Measurements from ENCODE around the gene CTSZ.
"Not testable (repeated sequence)": the region's sequence is repeated elsewhere in the genome, so short reads cannot be mapped to it uniquely, and the experiment has no call there.

Gene CTSZ

DNA sequence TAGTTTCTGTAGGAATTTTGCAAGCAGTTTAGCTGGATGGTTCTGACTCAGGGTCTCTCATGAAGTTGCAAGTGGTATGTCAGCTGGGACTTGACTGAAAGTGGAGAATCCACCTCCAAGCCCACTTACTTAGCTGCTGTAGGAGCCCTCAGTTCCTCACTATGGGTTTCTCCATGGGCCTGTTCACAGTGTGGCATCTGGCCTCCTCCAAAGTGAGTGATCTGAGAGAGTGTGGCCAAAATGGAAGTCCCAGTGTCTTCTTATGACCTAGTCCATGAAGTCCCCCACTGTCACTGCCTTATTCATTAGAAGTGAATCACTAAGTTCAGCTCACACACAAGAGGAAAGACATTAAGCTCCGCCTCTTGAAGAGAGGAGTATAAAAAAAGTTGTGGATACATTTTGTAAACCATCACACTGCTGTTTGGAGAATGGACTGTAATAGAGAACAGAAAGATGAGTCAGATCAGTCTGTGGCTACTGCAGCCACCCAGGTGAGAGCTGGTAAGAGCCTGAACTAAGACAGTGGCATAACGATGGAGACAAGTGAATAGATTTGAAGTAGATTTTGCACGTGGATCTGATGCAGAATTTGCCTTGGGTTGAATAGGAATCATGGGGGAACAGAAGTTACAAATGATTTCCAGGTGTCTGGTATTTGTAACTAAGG, 30.9 kb downstream of the CTSZ start:
- no peak for DNase-seq

DNA sequence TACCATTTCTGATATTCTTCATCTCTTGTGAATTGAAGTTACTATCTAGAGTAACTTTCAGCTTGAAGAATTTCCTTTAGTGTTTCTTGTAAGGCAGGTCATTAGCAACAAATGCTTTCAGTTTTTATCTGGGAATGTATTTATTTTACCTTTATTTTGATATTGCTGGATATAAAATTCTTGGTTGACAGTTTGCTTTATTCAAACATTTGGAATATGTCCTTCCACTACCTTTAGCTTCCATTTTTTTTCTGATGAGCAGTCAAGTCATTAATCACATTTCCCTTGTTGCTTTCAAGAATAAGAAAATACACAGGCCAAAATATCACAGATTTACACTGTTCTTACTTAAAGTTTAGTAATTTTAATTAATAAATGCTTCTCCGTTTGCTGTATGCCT, 31.7 kb downstream of the CTSZ start:
- DNase-seq: no peak

DNA sequence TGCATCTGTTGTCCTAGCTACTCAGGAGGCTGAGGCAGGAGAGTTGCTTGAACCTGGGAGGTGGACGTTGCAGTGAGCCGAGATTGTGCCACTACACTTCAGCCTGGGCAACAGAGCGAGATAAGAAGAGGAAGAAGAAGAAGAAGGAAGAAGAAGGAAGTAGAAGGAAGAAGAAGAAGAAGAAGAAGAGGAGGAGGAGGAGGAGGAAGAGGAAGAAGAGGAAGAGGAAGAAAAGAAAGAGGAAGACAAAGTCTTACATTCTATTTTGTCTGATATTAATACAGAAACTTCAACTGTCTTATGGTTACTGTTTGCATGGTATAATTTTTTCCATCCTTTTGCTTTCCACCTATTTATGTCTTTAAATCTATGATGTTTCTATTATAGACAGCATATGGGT, 33.2 kb downstream of the CTSZ start:
- no peak for DNase-seq

DNA sequence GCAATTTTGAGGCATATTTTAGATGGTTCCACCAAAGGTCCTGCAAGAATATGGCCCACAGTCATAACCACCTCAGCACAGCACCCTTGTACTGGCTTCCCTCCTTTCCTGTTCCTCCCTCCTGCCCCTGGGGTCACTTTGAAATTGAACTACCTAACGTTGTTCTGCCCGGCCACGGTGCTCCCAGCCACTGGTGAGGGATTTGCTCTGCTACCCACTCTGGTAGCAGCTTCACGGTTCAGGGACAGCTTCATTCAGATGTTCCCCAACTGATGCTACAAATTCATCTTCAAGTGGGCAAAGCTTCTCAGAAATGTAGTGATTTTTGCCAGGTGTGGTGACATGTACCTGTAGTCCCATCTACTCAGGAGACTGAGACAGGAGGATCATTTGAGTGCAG, 33.9 kb downstream of the CTSZ start:
- no peak for DNase-seq

DNA sequence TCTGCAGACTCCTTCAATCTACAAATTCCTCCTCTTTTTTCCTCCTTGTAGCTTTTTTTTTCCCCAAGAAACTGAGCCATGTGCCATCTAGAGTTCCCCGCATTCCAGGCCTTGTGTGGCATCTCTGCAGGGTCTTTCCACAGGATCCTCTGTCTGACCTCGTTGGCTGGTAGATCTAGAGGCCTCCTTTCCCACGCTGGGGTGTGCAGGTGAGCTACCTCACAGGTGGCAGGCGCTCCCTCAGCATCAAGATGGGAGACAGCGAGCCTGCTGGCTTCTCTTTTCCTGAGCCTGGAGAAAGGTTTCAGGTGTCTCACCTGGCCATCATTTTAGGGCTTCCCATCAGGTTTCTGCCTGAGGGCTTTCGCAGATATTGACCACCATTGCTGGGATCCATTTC, 35.6 kb downstream of the CTSZ start:
- DNase-seq: no peak

DNA sequence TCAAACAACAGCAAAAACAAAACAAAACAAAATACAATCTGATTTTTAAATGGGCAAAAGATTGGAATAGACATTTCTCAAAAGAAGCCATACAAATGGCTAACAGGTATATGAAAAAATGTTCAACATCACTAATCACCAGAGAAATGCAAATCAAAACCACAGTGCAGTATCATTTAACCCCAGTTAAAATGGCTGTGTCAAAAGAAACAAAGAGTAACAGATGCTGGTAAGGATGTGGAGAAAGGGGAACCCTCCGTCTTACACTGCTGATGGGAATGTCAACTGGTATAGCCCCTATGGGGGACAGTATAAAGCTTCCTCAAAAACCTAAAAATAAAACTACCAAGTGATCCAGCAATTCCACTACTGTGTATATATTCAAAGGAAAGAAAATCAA, 36.9 kb downstream of the CTSZ start:
- no peak for DNase-seq

DNA sequence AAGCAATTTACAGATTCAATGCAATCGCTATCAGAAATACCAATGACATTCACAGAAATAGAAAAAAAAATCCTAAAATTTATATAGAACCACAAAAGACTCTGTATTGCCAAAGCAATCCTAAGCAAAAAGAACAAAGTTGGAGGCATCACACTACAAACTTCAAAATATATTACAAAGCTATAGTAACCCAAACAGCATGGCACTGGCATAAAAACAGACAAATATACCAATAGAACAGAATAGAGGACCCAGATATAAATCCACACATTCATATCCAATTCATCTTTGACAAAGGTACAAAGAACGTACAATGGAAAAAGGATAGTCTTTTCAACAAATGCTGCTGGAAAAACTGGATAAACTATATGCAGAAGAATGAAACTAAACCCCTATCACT, 37.6 kb downstream of the CTSZ start:
- no peak for DNase-seq

DNA sequence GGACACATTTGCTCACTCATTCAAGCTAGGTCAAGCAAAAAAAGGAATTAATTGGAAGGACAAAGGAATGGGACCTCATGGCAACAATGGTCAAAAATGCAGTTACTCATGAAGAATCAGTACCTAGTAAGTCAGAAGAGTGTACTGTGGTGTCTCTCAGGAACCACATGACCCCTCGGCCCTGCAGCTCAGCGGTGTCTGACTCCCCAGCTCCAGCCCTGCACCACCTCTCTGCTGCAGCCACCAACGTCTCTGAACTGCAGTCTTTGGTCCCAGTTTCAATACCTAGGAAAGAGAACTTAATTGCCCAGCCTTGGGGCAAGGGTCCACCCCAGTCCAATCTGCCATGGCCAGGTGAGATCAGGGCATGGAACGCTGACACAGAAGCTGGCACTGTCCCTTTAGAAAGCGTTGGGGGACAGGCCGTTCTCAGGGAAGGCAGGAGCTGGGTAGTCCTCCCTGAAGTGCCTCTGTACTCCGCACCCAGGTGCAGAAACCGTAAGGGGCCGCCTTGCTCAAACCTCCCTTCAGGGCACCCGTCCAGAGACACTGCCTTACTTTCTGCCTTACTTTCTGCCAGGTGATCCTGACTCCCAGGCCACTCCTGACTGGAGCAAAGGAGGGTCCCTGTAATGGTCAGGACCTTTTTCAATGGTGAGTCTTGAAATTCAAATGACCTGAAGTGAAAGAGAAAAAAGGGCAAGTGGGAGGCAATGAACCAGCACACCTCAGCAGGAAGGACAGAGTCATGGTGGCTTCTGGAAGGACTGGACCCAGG, 39.2 kb downstream of the CTSZ start:
- DNase-seq: no peak

DNA sequence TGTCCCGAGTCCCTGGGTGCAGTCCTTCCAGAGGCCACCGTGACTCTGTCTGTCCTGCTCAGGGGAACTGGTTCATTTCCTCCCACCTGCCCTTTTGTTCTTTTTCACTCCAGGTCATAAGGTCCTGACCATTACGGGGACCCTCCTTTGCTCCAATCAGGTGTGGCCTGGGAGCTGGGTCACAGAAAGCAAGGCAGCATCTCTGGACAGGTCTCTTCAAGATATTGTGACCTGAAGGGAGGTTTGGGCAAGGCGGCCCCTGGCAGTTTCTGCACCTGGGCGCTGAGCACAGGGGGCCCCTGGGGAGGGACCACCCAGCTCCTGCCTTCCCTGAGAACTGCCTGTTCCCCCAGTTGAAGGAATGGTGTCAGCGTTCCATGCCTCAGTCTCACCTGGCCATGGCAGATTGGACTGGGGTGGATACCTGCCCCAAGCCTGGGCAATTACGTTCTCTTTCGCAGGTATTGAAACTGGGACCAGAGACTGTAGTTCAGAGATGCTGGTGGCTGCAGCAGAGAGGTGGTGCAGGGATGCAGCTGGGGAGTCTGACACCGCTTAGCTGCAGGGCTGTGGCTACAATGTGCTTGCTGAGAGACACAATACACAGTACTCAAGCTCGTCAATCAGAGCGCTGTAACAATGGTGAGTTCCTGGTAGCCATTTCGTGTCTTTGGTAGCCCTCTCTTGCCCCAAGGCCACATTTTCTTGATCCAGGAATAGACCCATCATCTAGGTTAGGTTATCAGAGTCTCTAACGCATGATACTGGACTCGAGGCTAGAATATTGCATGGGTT, 41.6 kb downstream of the CTSZ start:
- no peak for DNase-seq

DNA sequence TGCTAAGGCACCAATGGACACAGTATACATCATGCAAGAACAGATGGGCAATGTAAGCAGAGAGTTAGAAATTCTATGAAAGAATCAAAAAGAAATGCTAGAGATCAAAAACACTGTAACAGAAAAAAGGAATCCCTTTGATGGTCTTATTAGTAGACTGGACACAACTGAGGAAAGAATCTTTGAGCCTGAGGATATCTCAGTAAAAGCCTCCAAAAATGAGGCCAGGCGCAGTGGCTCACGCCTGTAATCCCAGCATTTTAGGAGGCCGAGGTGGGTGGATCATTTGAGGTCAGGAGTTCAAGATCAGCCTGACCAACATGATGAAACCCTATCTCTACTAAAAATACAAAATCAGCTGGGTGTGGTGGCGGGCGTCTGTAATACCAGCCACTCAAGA, 43.1 kb downstream of the CTSZ start:
- not testable (repeated sequence) for DNase-seq

DNA sequence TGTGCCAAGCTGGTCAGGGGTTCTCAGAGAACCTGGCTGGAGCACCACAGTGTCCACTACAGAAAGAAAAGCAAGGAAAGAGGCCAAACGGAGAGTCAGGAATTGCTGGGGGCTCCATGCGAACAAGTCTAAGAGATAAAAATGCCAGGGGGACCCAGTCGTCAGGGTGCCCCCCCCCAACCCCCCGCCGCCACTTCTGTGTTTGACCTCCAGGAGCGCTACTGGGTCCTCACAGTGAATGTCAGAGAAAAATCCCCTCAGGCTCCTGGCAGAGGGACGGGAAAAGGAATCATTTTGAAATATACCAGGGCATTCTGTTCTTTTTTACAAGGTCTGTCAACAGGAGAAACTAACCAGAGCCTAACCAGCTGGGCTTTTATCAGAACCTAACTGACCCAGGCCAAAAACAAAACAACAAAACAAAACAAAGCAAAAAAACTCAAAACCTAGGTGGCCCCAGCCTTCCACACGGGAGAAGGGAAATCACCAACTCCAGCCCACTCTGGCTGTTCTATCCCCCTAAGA, 43.9 kb downstream of the CTSZ start:
- DNase-seq: no peak

DNA sequence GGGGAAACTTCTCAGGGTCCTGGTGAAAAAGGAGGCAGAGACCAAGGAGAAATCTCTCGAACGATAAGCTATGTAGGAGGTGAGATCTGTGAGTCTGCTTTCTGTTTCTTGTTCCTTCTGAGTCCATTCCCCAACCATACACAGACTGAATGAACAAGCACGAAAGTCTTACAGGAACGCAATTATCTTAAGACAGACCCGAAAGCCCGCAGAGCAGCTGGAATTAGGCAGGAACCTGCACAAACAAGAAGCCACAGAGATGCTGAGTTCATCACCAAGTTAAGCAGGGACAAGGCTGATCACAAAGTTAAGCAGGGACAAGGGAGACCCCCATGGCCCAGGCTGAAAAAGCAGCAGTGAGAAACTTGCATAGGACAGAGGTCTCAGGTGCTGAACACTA, 47.4 kb downstream of the CTSZ start:
- no peak for DNase-seq

DNA sequence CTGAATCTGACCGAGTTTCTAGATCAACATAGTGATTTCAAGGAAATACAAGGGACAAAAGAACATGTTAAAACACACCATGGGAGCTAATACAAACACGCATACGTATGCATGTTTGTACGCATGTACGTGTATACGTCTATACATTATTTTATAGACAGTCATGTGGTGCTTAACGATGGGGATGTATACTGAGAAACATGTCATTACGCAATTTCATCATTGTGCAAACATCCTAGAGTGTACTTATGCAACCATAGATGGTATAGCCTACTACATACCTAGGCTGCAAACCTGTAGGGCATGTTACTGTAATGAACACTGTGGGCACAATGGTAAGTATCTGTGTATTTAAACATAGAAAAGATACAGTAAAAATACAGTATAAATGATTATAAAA, 51.0 kb downstream of the CTSZ start:
- DNase-seq: no peak

DNA sequence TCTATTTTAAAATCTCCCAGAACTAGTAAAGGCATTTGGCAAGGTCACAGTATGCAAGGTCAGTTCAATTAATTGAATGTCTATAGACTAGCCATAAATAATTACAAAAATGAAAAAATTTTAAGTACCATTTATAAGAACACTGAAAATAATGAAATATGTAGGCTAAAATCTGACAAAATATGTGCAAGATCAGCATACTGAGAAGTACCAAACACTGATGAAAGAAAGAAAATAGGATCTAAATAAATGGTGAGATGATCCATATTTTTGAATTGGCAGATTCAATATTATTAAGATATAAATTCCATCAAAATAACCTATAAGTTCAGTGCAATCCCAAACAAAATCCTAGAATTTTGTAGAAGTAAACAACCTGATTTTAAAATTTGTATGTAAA, 54.0 kb downstream of the CTSZ start:
- DNase-seq: no peak

DNA sequence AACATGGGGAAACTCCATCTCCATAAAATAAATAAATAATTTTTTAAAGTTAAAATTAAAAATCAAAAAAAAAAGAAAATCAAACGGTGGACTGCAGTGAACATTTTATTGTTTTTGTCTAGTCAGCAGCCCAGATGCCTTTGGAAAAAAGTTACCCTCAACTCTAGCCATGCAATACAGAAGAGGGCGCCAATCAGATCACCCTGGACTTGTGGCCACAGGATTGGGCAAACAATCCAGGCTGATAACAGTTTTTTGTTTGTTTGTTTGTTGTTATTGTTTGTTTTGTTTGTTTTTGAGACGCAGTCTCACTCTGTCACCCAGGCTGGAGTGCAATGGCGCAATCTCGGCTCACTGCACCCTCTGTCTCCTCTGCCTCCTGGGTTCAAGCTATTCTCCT, 56.5 kb downstream of the CTSZ start:
- no peak for DNase-seq

DNA sequence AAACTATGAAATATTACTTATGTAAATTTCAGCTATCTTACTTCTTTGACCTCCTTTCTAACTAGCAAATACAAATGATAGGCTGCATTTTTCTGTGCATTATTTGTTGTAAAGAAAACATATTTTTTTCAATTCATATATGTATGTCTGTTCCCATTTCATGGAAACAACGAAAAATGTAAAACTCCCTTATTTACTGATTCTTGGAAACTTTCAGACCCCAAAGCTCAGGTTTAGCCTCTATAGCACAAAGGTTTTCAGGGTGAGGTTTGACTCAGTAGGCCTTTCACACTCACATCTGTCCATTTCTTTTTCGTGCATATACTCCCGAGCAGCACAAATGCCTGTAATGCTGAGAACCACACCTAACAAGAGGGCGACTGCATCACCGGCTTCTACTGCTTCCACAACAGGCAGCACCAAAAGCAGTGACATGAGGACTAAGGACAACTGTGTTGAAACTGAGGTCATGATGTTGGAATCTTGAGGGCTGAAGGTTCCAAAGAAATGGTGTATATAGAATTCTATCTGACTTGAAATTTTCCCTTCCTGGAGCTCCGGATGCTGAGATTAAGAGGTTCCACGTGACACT, 59.2 kb downstream of the CTSZ start:
- DNase-seq: not testable (repeated sequence)

DNA sequence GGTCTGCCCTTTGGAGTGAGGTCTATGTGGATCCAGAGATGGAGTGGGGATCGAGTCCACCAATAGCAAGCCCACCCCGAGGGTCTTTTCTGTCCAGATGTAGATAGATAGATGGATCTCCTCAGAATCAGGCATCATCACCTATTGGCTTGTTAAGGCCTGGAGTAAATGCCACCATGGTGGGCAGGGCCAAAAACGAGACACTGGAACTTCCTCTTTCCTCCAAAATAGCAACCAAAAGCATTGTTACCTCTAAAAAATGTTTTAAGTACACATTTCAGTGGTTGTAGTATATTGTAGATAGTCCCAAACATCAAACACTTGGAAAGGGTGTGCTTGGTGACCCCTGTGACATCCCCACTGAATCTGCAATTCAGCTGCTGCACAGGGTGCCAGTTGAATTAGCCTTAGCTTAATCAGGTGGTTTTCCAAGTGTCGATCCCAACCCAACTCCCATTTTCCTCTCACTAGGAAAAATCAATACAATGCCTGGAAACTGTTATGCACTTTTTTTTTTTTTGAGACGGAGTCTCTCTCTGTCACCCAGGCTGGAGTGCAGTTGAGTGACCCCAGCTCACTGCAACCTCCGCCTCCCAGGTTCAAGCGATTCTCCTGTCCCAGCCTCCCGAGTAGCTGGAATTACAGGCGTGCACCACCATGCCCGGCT, 61.0 kb downstream of the CTSZ start:
- no peak for DNase-seq
